GM12865 (cell line): ENCODE data around the gene ADORA3.
A peak's percentile ranks its signal among the peaks of the same experiment; 100 is the strongest.
"Not testable (repeated sequence)": the region's sequence is repeated elsewhere in the genome, so short reads cannot be mapped to it uniquely, and the experiment has no call there.

ENCODE experiments used
- DNase-seq: peaks from one replicate; pipeline ENCODE4 v3.0.0; 2010; ENCODE audit warnings: low read depth
- H3K4me3 ChIP-seq: 2 replicates; pipeline ENCODE4 v1.5.1; 2011; ENCODE audit warnings: mild to moderate bottlenecking, low read depth, low read length, control low read depth
- CTCF ChIP-seq: IDR thresholded peaks from 2 replicates; pipeline ENCODE4 v1.5.1; 2011; ENCODE audit warnings: low read length, control low read depth, low read depth, inconsistent platforms; ENCODE audit not compliant: insufficient read depth; ENCODE audit errors: missing control alignments

The ADORA3 gene

GRCh38 chr1:111503585-111504060 is at the start of gene ADORA3, which contains the start of gene TMIGD3:
ADORA3 (minus strand) TSS chr1:111503633; CDS start chr1:111503354, 279 bp downstream.
TMIGD3 (minus strand) TSS chr1:111503633; CDS start chr1:111503354, 279 bp downstream.
- DNase-seq, result peak; percentile 60
- no peak for TF ChIP-seq CTCF
- H3K4me3 ChIP-seq, result no peak within 1 kb of the TSS

GRCh38 chr1:111553196-111553595 is 49.8 kb upstream of the ADORA3 start:
- no peak for DNase-seq
- no peak for TF ChIP-seq CTCF
- no peak overlapping the region for H3K4me3 ChIP-seq

- no peak overlapping the region for H3K4me3 ChIP-seq
- TF ChIP-seq CTCF, result no peak
- DNase-seq, result no peak
Observed at GRCh38 chr1:111552587-111552986, 49.2 kb upstream of the ADORA3 start.

- H3K4me3 ChIP-seq, result no peak overlapping the region
- DNase-seq, result no peak
- no peak for TF ChIP-seq CTCF
Observed at GRCh38 chr1:111551623-111552411, 48.4 kb upstream of the ADORA3 start.

GRCh38 chr1:111547786-111548185 is 44.4 kb upstream of the ADORA3 start:
- not testable (repeated sequence) for DNase-seq, H3K4me3 ChIP-seq

GRCh38 chr1:111542187-111542586 is 38.8 kb upstream of the ADORA3 start:
- no peak for DNase-seq
- no peak for TF ChIP-seq CTCF
- no peak overlapping the region for H3K4me3 ChIP-seq

GRCh38 chr1:111541721-111542120 is 38.3 kb upstream of the ADORA3 start:
- no peak for DNase-seq
- no peak for TF ChIP-seq CTCF
- H3K4me3 ChIP-seq, result no peak overlapping the region
